IMR-90 (cell line): ENCODE data around the gene PRKRA. TPM values are rescaled to one million over a fixed set of nuclear protein-coding genes. Genes with fewer than 3 reads are reported as not detected.

Experiments used
- ATAC-seq: fragments of 200-7000 bp; cut with Tn5 transposase; 2 replicates; pipeline ENCODE4 v1.9.1; 2020; ENCODE audit warnings: low read depth, mild to moderate bottlenecking, moderate library complexity
- BruUV-seq: library from RNA; stranded (reverse); fragments of 400-500 nt; replicated peaks from 2 replicates; lab custom pipeline; 2021; lab: Mats Ljungman, UMichigan
- CTCF ChIA-PET: fragments of 300-600 bp; formaldehyde crosslinking; extraction: SDS; loops from one replicate; lab custom pipeline; 2021; ENCODE audit warnings: antibody characterized with exemption; lab: Yijun Ruan, JAX
- POLR2A ChIA-PET: fragments of 300-600 bp; sonication (Branson Sonifier 250); formaldehyde crosslinking; loops from one replicate; lab custom pipeline; 2022; ENCODE audit warnings: antibody characterized with exemption; ENCODE audit not compliant: unreplicated experiment; lab: Charles Lee
- DNase-seq: peaks from one replicate; pipeline ENCODE4 v3.0.0; 2013
- H2AFZ ChIP-seq: replicated peaks from 2 replicates; pipeline ENCODE3; 2013; ENCODE audit warnings: low read length, mild to moderate bottlenecking; ENCODE audit not compliant: poor library complexity
- H2AK5ac ChIP-seq: 2 replicates; pipeline ENCODE4 v1.6.1; 2013; ENCODE audit warnings: low read depth, low read length, inconsistent platforms
- H2AK9ac ChIP-seq: replicated peaks from 2 replicates; pipeline ENCODE3; 2013; ENCODE audit warnings: mild to moderate bottlenecking, low read depth, low read length, moderate library complexity; ENCODE audit not compliant: poor library complexity
- H2BK120ac ChIP-seq: 2 replicates; pipeline ENCODE4 v1.6.1; 2013; ENCODE audit warnings: low read depth, low read length, inconsistent platforms
- H2BK15ac ChIP-seq: 3 replicates; pipeline ENCODE4 v1.6.1; 2013; ENCODE audit warnings: low read depth, low read length, inconsistent platforms
- H2BK20ac ChIP-seq: 2 replicates; pipeline ENCODE4 v1.6.1; 2013; ENCODE audit warnings: low read depth, mild to moderate bottlenecking, inconsistent platforms, low read length, moderate library complexity
- H2BK5ac ChIP-seq: 2 replicates; pipeline ENCODE4 v1.6.1; 2013; ENCODE audit warnings: mild to moderate bottlenecking, low read depth, low read length, inconsistent platforms; ENCODE audit not compliant: poor library complexity, severe bottlenecking
- H3K14ac ChIP-seq: replicated peaks from 2 replicates; pipeline ENCODE4 v1.6.1; 2013; ENCODE audit warnings: low read depth, low read length, inconsistent platforms
- H3K18ac ChIP-seq: 2 replicates; pipeline ENCODE4 v1.6.1; 2013; ENCODE audit warnings: low read depth, low read length, control low read depth
- H3K23ac ChIP-seq: 2 replicates; pipeline ENCODE4 v1.6.1; 2013; ENCODE audit warnings: low read depth, low read length, inconsistent platforms
- H3K27ac ChIP-seq: 2 replicates; pipeline ENCODE4 v1.5.1; 2013; ENCODE audit warnings: mild to moderate bottlenecking, control low read depth, low read length; ENCODE audit not compliant: insufficient read depth
- H3K27me3 ChIP-seq: 2 replicates; pipeline ENCODE4 v1.6.1; 2013; ENCODE audit warnings: low read length; ENCODE audit not compliant: control insufficient read depth, insufficient read depth
- H3K36me3 ChIP-seq: 2 replicates; pipeline ENCODE4 v1.6.1; 2013; ENCODE audit warnings: low read length, mixed read lengths; ENCODE audit not compliant: control insufficient read depth, insufficient read depth
- H3K4ac ChIP-seq: 2 replicates; pipeline ENCODE4 v1.6.1; 2013; ENCODE audit warnings: low read depth, low read length, inconsistent platforms
- H3K4me1 ChIP-seq: 2 replicates; pipeline ENCODE4 v1.6.1; 2013; ENCODE audit warnings: low read length, mixed read lengths; ENCODE audit not compliant: control insufficient read depth, insufficient read depth
- H3K4me2 ChIP-seq: 2 replicates; pipeline ENCODE4 v1.6.1; 2013; ENCODE audit warnings: low read depth, mild to moderate bottlenecking, control low read depth, low read length, moderate library complexity
- H3K4me3 ChIP-seq: 2 replicates; pipeline ENCODE4 v1.5.1; 2013; ENCODE audit warnings: low read depth, mild to moderate bottlenecking, control low read depth, low read length, moderate library complexity; ENCODE audit not compliant: insufficient read depth
- H3K56ac ChIP-seq: 2 replicates; pipeline ENCODE4 v1.6.1; 2013; ENCODE audit warnings: low read length, inconsistent platforms; ENCODE audit not compliant: insufficient read depth; ENCODE audit errors: extremely low read depth
- H3K79me1 ChIP-seq, 2 experiments: 2 replicates each; pipeline ENCODE4 v1.6.1; 2013; ENCODE audit warnings: low read length in 2 of 2, inconsistent platforms in 1 of 2, low read depth in 1 of 2
- H3K9ac ChIP-seq: 2 replicates; pipeline ENCODE4 v1.6.1; 2013; ENCODE audit warnings: low read depth, low read length, control low read depth
- H3K9me1 ChIP-seq: 2 replicates; pipeline ENCODE4 v1.6.1; 2013; ENCODE audit warnings: low read length, inconsistent platforms; ENCODE audit not compliant: insufficient read depth
- H3K9me3 ChIP-seq: 2 replicates; pipeline ENCODE4 v1.6.1; 2013; ENCODE audit warnings: low read length; ENCODE audit not compliant: control insufficient read depth, insufficient read depth
- H4K20me1 ChIP-seq: 2 replicates; pipeline ENCODE4 v1.6.1; 2013; ENCODE audit warnings: low read length, inconsistent platforms; ENCODE audit not compliant: insufficient read depth
- H4K5ac ChIP-seq: 2 replicates; pipeline ENCODE4 v1.6.1; 2013; ENCODE audit warnings: mild to moderate bottlenecking, low read depth, low read length, control low read depth
- H4K8ac ChIP-seq, 2 experiments: 2 replicates each; pipeline ENCODE4 v1.6.1; 2013; ENCODE audit warnings: low read depth in 2 of 2, low read length in 2 of 2, control low read depth in 1 of 2, inconsistent platforms in 1 of 2
- H4K91ac ChIP-seq: 2 replicates; pipeline ENCODE4 v1.6.1; 2013; ENCODE audit warnings: low read depth, low read length, inconsistent platforms; ENCODE audit not compliant: insufficient read depth
- BHLHE40 ChIP-seq: fragments of 150-350 bp; IDR thresholded peaks from 2 replicates; pipeline ENCODE4 v1.6.1; 2016; ENCODE audit warnings: mild to moderate bottlenecking, low read depth, low read length
- CEBPB ChIP-seq: IDR thresholded peaks from 2 replicates; pipeline ENCODE4 v1.6.1; 2012; ENCODE audit warnings: low read depth, low read length, improper control_type of control experiment
- CHD1 ChIP-seq: IDR thresholded peaks from 2 replicates; pipeline ENCODE4 v1.6.1; 2012; ENCODE audit warnings: low read depth, low read length, improper control_type of control experiment
- FOS ChIP-seq: fragments of 150-350 bp; IDR thresholded peaks from 2 replicates; pipeline ENCODE4 v1.6.1; 2016; ENCODE audit warnings: low read depth, low read length
- MAFK ChIP-seq: IDR thresholded peaks from 2 replicates; pipeline ENCODE4 v1.6.1; 2012; ENCODE audit warnings: low read depth, low read length, improper control_type of control experiment
- MAZ ChIP-seq: IDR thresholded peaks from 2 replicates; pipeline ENCODE4 v1.6.1; 2012; ENCODE audit warnings: low read depth, mild to moderate bottlenecking, low read length, improper control_type of control experiment, moderate library complexity, borderline replicate concordance
- MXI1 ChIP-seq: IDR thresholded peaks from 2 replicates; pipeline ENCODE4 v1.6.1; 2012; ENCODE audit warnings: low read depth, mild to moderate bottlenecking, low read length, moderate library complexity, borderline replicate concordance
- NFE2L2 ChIP-seq: fragments of 150-350 bp; IDR thresholded peaks from 2 replicates; pipeline ENCODE4 v1.6.1; 2016; ENCODE audit warnings: low read depth, mild to moderate bottlenecking, low read length
- POLR2A ChIP-seq: IDR thresholded peaks from 2 replicates; pipeline ENCODE4 v1.6.1; 2012; ENCODE audit warnings: mild to moderate bottlenecking, low read depth, low read length
- RAD21 ChIP-seq: IDR thresholded peaks from 2 replicates; pipeline ENCODE4 v1.6.1; 2012; ENCODE audit warnings: low read length, improper control_type of control experiment
- RCOR1 ChIP-seq: IDR thresholded peaks from 2 replicates; pipeline ENCODE4 v1.6.1; 2012; ENCODE audit warnings: mild to moderate bottlenecking, low read length, improper control_type of control experiment; ENCODE audit not compliant: insufficient replicate concordance
- RFX5 ChIP-seq: IDR thresholded peaks from 2 replicates; pipeline ENCODE4 v1.8.0; 2012; ENCODE audit warnings: low read depth, mild to moderate bottlenecking, low read length, moderate library complexity
- SMC3 ChIP-seq: fragments of 150-350 bp; IDR thresholded peaks from 2 replicates; pipeline ENCODE4 v1.6.1; 2016; ENCODE audit warnings: low read depth, mild to moderate bottlenecking, antibody characterized with exemption, low read length, moderate library complexity
- WGBS, 2 experiments: methylation state at CpG; one replicate each; pipeline versions ENCODE4 v1.1.5 to v1.1.7; 2013; ENCODE audit warnings: missing lambda C conversion rate in 2 of 2; ENCODE audit not compliant: insufficient read length in 1 of 2; ENCODE audit errors: extremely low coverage in 2 of 2; 5-methylcytosine and 5-hydroxymethylcytosine counted together
- dilution Hi-C: fragments of 300-500 bp; cut with HindIII; formaldehyde crosslinking; loops from one replicate; pipeline ENCODE4 v1.14.3; 2018; ENCODE audit warnings: low sequenced_read_pairs; ENCODE audit not compliant: unreplicated experiment
- in situ Hi-C: fragments of 300-500 bp; cut with MboI; formaldehyde crosslinking; loops from 3 replicates; pipeline ENCODE4 v1.14.3; 2019; ENCODE audit warnings: low sequenced_read_pairs, inconsistent platforms, mixed read lengths
- intact Hi-C: fragments of 100-400 bp; cut with micrococcal nuclease; formaldehyde crosslinking; loops from 2 replicates; pipeline ENCODE4 v1.10.0; 2022
- polyA plus RNA-seq, 3 experiments: library from polyadenylated mRNA; depleted of rRNA; stranded (reverse); fragments of >200 nt; gene quantifications; 2 replicates each; pipeline ENCODE4 v1.2.3, GENCODE V29; 2012; ENCODE audit warnings: low replicate concordance in 1 of 3
- total RNA-seq: library from RNA; depleted of rRNA; stranded (reverse); fragments of >200 nt; gene quantifications from 2 replicates; pipeline ENCODE4 v1.2.3, GENCODE V29; 2012
- TF ChIP-seq, protein P1 (sequence below): conservative IDR thresholded peaks from 2 replicates; pipeline ENCODE4 v1.5.1; 2012; ENCODE audit warnings: mild to moderate bottlenecking, low read depth, low read length, improper control_type of control experiment
- TF ChIP-seq, protein P2 (sequence below): fragments of 150-350 bp; IDR thresholded peaks from 2 replicates; pipeline ENCODE4 v1.6.1; 2017; ENCODE audit warnings: mild to moderate bottlenecking, antibody characterized with exemption, low read length, low read depth
- TF ChIP-seq, protein P3 (sequence below): fragments of 150-350 bp; IDR thresholded peaks from 2 replicates; pipeline ENCODE4 v1.6.1; 2016; ENCODE audit warnings: low read depth, mild to moderate bottlenecking, low read length, moderate library complexity, borderline replicate concordance

Gene PRKRA
- total and polyA plus RNA-seq, 2 of the 4 experiments (the other 2 are of a cell fraction), result 39.5 to 53.6 TPM

DNA sequence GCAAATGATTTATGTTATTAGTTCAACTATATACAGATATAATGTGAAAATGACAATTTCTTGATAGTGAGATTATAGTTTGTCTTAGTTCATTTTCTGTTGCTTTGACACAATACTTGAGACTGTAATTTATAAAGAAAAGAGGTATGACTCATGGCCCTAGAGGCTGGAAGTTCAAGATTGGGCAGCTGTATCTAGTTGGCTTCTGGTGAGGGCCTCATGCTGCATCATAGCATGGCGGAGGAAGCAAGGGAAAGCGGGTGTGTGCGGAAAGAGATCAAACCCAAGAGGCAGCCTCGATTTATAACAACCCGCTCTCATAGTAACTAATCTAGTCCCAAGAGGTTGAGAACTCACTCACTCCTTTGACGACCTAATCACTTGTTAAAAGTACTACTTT lies 40.6 kb upstream of the PRKRA start:
- Histone ChIP-seq H3K56ac (no peak overlapping the region), H3K4me1 (no peaks in the 10 kb centered on the region), H3K9ac (no peak overlapping the region), H4K91ac (no peak overlapping the region), H3K18ac (no peak overlapping the region), H4K8ac (no peak overlapping the region), H3K4ac (no peak overlapping the region), H2BK5ac (no peak overlapping the region), H2AK9ac (no peak overlapping the region), H3K14ac (no peak overlapping the region), H3K27me3 (no peaks in the 10 kb centered on the region), H2AFZ (no peak overlapping the region), H2AK5ac (no peak overlapping the region), H3K9me3 (no peaks in the 10 kb centered on the region), H2BK120ac (no peak overlapping the region), H2BK20ac (no peak overlapping the region), H3K27ac (no peak overlapping the region), H4K5ac (no peak overlapping the region), H3K79me1 (peaks cover 13 to 24% of the 10 kb centered on the region in 2 experiments), H4K20me1 (no peaks in the 10 kb centered on the region), H3K4me3 (no peak overlapping the region), H3K23ac (no peak overlapping the region), H3K36me3 (peaks cover 25% of the 10 kb centered on the region), H3K4me2 (no peak overlapping the region), H2BK15ac (no peak overlapping the region), H3K9me1 (peaks cover 4% of the 10 kb centered on the region; the same call in 1 of the 2 replicates)
- intact Hi-C loops, result no loop called here
- WGBS, 2 experiments, result no CpG with 5 or more reads among the region's 6 CpGs
- ChIA-PET CTCF (no interaction called here), POLR2A (no interaction called here)
- in situ Hi-C loops, result no loop called here
- no TSS peak for BruUV-seq
- no peak for ATAC-seq
- DNase-seq, result no peak
- TF ChIP-seq RCOR1, result no peak
- no peak for TF ChIP-seq MXI1
- TF ChIP-seq BHLHE40, result no peak
- TF ChIP-seq, protein P1, sequence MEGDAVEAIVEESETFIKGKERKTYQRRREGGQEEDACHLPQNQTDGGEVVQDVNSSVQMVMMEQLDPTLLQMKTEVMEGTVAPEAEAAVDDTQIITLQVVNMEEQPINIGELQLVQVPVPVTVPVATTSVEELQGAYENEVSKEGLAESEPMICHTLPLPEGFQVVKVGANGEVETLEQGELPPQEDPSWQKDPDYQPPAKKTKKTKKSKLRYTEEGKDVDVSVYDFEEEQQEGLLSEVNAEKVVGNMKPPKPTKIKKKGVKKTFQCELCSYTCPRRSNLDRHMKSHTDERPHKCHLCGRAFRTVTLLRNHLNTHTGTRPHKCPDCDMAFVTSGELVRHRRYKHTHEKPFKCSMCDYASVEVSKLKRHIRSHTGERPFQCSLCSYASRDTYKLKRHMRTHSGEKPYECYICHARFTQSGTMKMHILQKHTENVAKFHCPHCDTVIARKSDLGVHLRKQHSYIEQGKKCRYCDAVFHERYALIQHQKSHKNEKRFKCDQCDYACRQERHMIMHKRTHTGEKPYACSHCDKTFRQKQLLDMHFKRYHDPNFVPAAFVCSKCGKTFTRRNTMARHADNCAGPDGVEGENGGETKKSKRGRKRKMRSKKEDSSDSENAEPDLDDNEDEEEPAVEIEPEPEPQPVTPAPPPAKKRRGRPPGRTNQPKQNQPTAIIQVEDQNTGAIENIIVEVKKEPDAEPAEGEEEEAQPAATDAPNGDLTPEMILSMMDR, result no peak
- TF ChIP-seq SMC3, result no peak
- TF ChIP-seq NFE2L2, result no peak
- no peak for TF ChIP-seq RAD21
- no peak for TF ChIP-seq MAFK
- no peak for TF ChIP-seq CHD1
- no peak for TF ChIP-seq CEBPB
- TF ChIP-seq, protein P2, sequence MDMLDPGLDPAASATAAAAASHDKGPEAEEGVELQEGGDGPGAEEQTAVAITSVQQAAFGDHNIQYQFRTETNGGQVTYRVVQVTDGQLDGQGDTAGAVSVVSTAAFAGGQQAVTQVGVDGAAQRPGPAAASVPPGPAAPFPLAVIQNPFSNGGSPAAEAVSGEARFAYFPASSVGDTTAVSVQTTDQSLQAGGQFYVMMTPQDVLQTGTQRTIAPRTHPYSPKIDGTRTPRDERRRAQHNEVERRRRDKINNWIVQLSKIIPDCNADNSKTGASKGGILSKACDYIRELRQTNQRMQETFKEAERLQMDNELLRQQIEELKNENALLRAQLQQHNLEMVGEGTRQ, result no peak
- no peak for TF ChIP-seq MAZ
- TF ChIP-seq FOS, result no peak
- TF ChIP-seq RFX5, result no peak
- no peak for TF ChIP-seq POLR2A
- TF ChIP-seq, protein P3, sequence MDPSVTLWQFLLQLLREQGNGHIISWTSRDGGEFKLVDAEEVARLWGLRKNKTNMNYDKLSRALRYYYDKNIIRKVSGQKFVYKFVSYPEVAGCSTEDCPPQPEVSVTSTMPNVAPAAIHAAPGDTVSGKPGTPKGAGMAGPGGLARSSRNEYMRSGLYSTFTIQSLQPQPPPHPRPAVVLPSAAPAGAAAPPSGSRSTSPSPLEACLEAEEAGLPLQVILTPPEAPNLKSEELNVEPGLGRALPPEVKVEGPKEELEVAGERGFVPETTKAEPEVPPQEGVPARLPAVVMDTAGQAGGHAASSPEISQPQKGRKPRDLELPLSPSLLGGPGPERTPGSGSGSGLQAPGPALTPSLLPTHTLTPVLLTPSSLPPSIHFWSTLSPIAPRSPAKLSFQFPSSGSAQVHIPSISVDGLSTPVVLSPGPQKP, result no peak
- dilution Hi-C loops, result no loop called here
